ENCODE measurements around the gene KIRREL2. TPM values are rescaled to one million over a fixed set of nuclear protein-coding genes. Genes with fewer than 3 reads are reported as not detected.
"Not testable (repeated sequence)": the region's sequence is repeated elsewhere in the genome, so short reads cannot be mapped to it uniquely, and the experiment has no call there.

KIRREL2 gene
- total RNA-seq, 2 experiments from 2014 or later, result 0.55 to 0.58 TPM

- DNase-seq, result no peak
- ChIA-PET CTCF (interaction anchor here (1.8 kb wide), 1 partner anchor 30 kb away, joined by 11 read pairs; no protein-coding TSS in a partner anchor), POLR2A (interaction anchor here (0.6 to 2.3 kb wide), 9 partner anchors 11 to 188 kb away, joined by 3 to 49 read pairs (median 4); partner anchors contain the start of genes LIN37, PSENEN and U2AF1L4)
- Mint-ChIP-seq H3K4me3 (peak overlapping the region; percentile 94), H3K36me3 (ENCODE audit: low read depth) (peaks cover 41% of the 10 kb centered on the region), H3K4me1 (peaks cover 53% of the 10 kb centered on the region), H3K27ac (peak overlapping the region; percentile 95), H3K9me3 (no peaks in the 10 kb centered on the region), H3K27me3 (no peaks in the 10 kb centered on the region)
Measured at GRCh38 chr19:35901055-35901644, 44.4 kb downstream of the KIRREL2 start.

GRCh38 chr19:35901854-35902661, 45.3 kb downstream of the KIRREL2 start, which contains the start of gene HCST:
Gene HCST, plus strand, starts transcription at chr19:35902529. Its CDS starts 65 bp downstream, at chr19:35902594.
- H3K27me3 Mint-ChIP-seq, result no peaks in the 10 kb centered on the region
- ChIA-PET CTCF (interaction anchor here (1.8 to 2.0 kb wide), 2 partner anchors 19 to 29 kb away, joined by 9 to 11 read pairs; no protein-coding TSS in a partner anchor), POLR2A (interaction anchor here (1.3 to 2.5 kb wide), 4 partner anchors 23 to 32 kb away, joined by 3 to 49 read pairs (median 24); no protein-coding TSS in a partner anchor)
- H3K4me3 Mint-ChIP-seq, result peak within 1 kb of the TSS; percentile 81
- H3K36me3 Mint-ChIP-seq (ENCODE audit: low read depth), result peaks cover 35% of the 10 kb centered on the region
- H3K4me1 Mint-ChIP-seq, result peaks cover 52% of the 10 kb centered on the region
- DNase-seq, result peak; percentile 64
- no peaks in the 10 kb centered on the region for H3K9me3 Mint-ChIP-seq
- peak within 1 kb of the TSS; percentile 95 for H3K27ac Mint-ChIP-seq

- peak overlapping the region; percentile 81 for H3K4me3 Mint-ChIP-seq
- no peaks in the 10 kb centered on the region for H3K9me3 Mint-ChIP-seq
- POLR2A ChIA-PET, result interaction anchor here (0.7 to 2.5 kb wide), 7 partner anchors 22 to 237 kb away, joined by 3 to 43 read pairs (median 4); partner anchors contain the start of gene CAPNS1
- CTCF ChIA-PET, result interaction anchor here (1.0 to 2.0 kb wide), 3 partner anchors 20 to 209 kb away, joined by 3 to 9 read pairs (median 5); no protein-coding TSS in a partner anchor
- peaks cover 26% of the 10 kb centered on the region for H3K36me3 Mint-ChIP-seq (ENCODE audit: low read depth)
- no peaks in the 10 kb centered on the region for H3K27me3 Mint-ChIP-seq
- no peak for DNase-seq
- peaks cover 47% of the 10 kb centered on the region for H3K4me1 Mint-ChIP-seq
- H3K27ac Mint-ChIP-seq, result peak overlapping the region; percentile 95
Measured at GRCh38 chr19:35902870-35903475, 46.3 kb downstream of the KIRREL2 start.

GRCh38 chr19:35903550-35904179, 47.0 kb downstream of the KIRREL2 start:
- H3K36me3 Mint-ChIP-seq (ENCODE audit: low read depth), result peaks cover 21% of the 10 kb centered on the region
- DNase-seq, result peak; percentile 95
- H3K9me3 Mint-ChIP-seq, result no peaks in the 10 kb centered on the region
- ChIA-PET POLR2A (interaction anchor here (0.7 to 2.5 kb wide), 7 partner anchors 22 to 236 kb away, joined by 3 to 43 read pairs (median 4); partner anchors contain the start of gene CAPNS1), CTCF (interaction anchor here (1.0 to 2.0 kb wide), 3 partner anchors 21 to 209 kb away, joined by 3 to 9 read pairs (median 5); no protein-coding TSS in a partner anchor)
- peaks cover 46% of the 10 kb centered on the region for H3K4me1 Mint-ChIP-seq
- H3K27me3 Mint-ChIP-seq, result no peaks in the 10 kb centered on the region
- H3K4me3 Mint-ChIP-seq, result peak overlapping the region; percentile 81
- H3K27ac Mint-ChIP-seq, result peak overlapping the region; percentile 95

- CTCF ChIA-PET, result interaction anchor here (2.0 kb wide), 1 partner anchor 22 kb away, joined by 9 read pairs; no protein-coding TSS in a partner anchor
- POLR2A ChIA-PET, result interaction anchor here (1.3 to 2.5 kb wide), 3 partner anchors 21 to 193 kb away, joined by 4 to 43 read pairs (median 5); no protein-coding TSS in a partner anchor
- peak overlapping the region; percentile 53 for H3K27ac Mint-ChIP-seq
- peak overlapping the region; percentile 81 for H3K4me3 Mint-ChIP-seq
- no peaks in the 10 kb centered on the region for H3K9me3 Mint-ChIP-seq
- DNase-seq, result no peak
- H3K4me1 Mint-ChIP-seq, result peaks cover 48% of the 10 kb centered on the region
- H3K36me3 Mint-ChIP-seq (ENCODE audit: low read depth), result peaks cover 15% of the 10 kb centered on the region
- H3K27me3 Mint-ChIP-seq, result no peaks in the 10 kb centered on the region
Measured at GRCh38 chr19:35904311-35905068, 47.8 kb downstream of the KIRREL2 start.

GRCh38 chr19:35905178-35905727, 48.5 kb downstream of the KIRREL2 start:
- Mint-ChIP-seq H3K36me3 (ENCODE audit: low read depth) (peaks cover 14% of the 10 kb centered on the region), H3K27me3 (no peaks in the 10 kb centered on the region), H3K9me3 (no peaks in the 10 kb centered on the region), H3K4me1 (peaks cover 48% of the 10 kb centered on the region), H3K4me3 (no peak overlapping the region), H3K27ac (no peak overlapping the region)
- ChIA-PET CTCF (interaction anchor here (1.8 kb wide), 1 partner anchor 26 kb away, joined by 6 read pairs; no protein-coding TSS in a partner anchor), POLR2A (interaction anchor here (1.3 kb wide), 1 partner anchor 20 kb away, joined by 5 read pairs; no protein-coding TSS in a partner anchor)
- no peak for DNase-seq

- H3K9me3 Mint-ChIP-seq, result no peaks in the 10 kb centered on the region
- no peaks in the 10 kb centered on the region for H3K27me3 Mint-ChIP-seq
- POLR2A ChIA-PET, result no interaction called here
- no peak overlapping the region for H3K27ac Mint-ChIP-seq
- DNase-seq, result no peak
- H3K4me3 Mint-ChIP-seq, result no peak overlapping the region
- H3K4me1 Mint-ChIP-seq, result peaks cover 36% of the 10 kb centered on the region
- H3K36me3 Mint-ChIP-seq (ENCODE audit: low read depth), result peaks cover 14% of the 10 kb centered on the region
- CTCF ChIA-PET, result no interaction called here
Measured at GRCh38 chr19:35907377-35907745, 50.6 kb downstream of the KIRREL2 start.

- Mint-ChIP-seq H3K4me3 (no peak within 1 kb of the TSS), H3K27ac (no peak within 1 kb of the TSS), H3K9me3 (no peaks in the 10 kb centered on the region), H3K27me3 (no peaks in the 10 kb centered on the region), H3K36me3 (ENCODE audit: low read depth) (peaks cover 12% of the 10 kb centered on the region), H3K4me1 (peaks cover 32% of the 10 kb centered on the region)
- DNase-seq, result no peak
- ChIA-PET CTCF (no interaction called here), POLR2A (interaction anchor here (1.4 kb wide), 1 partner anchor 22 kb away, joined by 3 read pairs; no protein-coding TSS in a partner anchor)
Measured at GRCh38 chr19:35908010-35908441, 51.3 kb downstream of the KIRREL2 start, which contains the start of gene TYROBP. Gene TYROBP, minus strand, starts transcription at chr19:35908295. Its CDS starts 67 bp downstream, at chr19:35908228.

- H3K9me3 Mint-ChIP-seq, result no peaks in the 10 kb centered on the region
- no peak overlapping the region for H3K4me3 Mint-ChIP-seq
- no peak for DNase-seq
- H3K27ac Mint-ChIP-seq, result no peak overlapping the region
- H3K27me3 Mint-ChIP-seq, result no peaks in the 10 kb centered on the region
- H3K36me3 Mint-ChIP-seq (ENCODE audit: low read depth), result peaks cover 3% of the 10 kb centered on the region
- POLR2A ChIA-PET, result interaction anchor here (1.4 kb wide), 1 partner anchor 23 kb away, joined by 3 read pairs; no protein-coding TSS in a partner anchor
- CTCF ChIA-PET, result no interaction called here
- H3K4me1 Mint-ChIP-seq, result peaks cover 22% of the 10 kb centered on the region
Measured at GRCh38 chr19:35908973-35909683, 52.4 kb downstream of the KIRREL2 start.

GRCh38 chr19:35909684-35910035, 52.9 kb downstream of the KIRREL2 start:
- Mint-ChIP-seq H3K27me3 (no peaks in the 10 kb centered on the region), H3K9me3 (no peaks in the 10 kb centered on the region), H3K4me1 (peaks cover 17% of the 10 kb centered on the region), H3K36me3 (ENCODE audit: low read depth) (no peaks in the 10 kb centered on the region), H3K4me3 (no peak overlapping the region), H3K27ac (no peak overlapping the region)
- DNase-seq, result no peak
- ChIA-PET POLR2A (no interaction called here), CTCF (no interaction called here)

- POLR2A ChIA-PET; H3K27ac Mint-ChIP-seq; H3K4me3 Mint-ChIP-seq; H3K9me3 Mint-ChIP-seq; H3K36me3 Mint-ChIP-seq (ENCODE audit: low read depth); DNase-seq; H3K27me3 Mint-ChIP-seq: not testable (repeated sequence)
- peaks cover 12% of the 10 kb centered on the region for H3K4me1 Mint-ChIP-seq
- CTCF ChIA-PET, result interaction anchor here (0.7 kb wide), 1 partner anchor 23 kb away, joined by 3 read pairs; no protein-coding TSS in a partner anchor
Measured at GRCh38 chr19:35910355-35910754, 53.6 kb downstream of the KIRREL2 start.
